VCaP (cell line): Measurements from ENCODE around the gene SPEM2.
A peak's percentile ranks its signal among the peaks of the same experiment; 100 is the strongest.

Experiments used
- H3K27ac ChIP-seq: fragments of 450-650 bp; 2 replicates; pipeline ENCODE4 v1.5.1; 2017
- CTCF ChIP-seq: fragments of 450-650 bp; conservative IDR thresholded peaks from 2 replicates; pipeline ENCODE4 v1.5.1; 2017; ENCODE audit warnings: mild to moderate bottlenecking, moderate library complexity

The SPEM2 gene

GRCh38 chr17:7425316-7425715 is at the start of gene SPEM2:
SPEM2 (plus strand) TSS chr17:7425616; CDS start chr17:7425689, 73 bp downstream.
- no peak within 1 kb of the TSS for H3K27ac ChIP-seq
- TF ChIP-seq CTCF = no peak

GRCh38 chr17:7379134-7379533 is 46.3 kb upstream of the SPEM2 start:
- no peak for TF ChIP-seq CTCF
- H3K27ac ChIP-seq = no peak overlapping the region; the same call in 1 of the 2 replicates

- no peak for TF ChIP-seq CTCF
- H3K27ac ChIP-seq = peak overlapping the region; percentile 75
Observed at GRCh38 chr17:7380321-7380720, 45.1 kb upstream of the SPEM2 start.

- no peak for TF ChIP-seq CTCF
- H3K27ac ChIP-seq = peak within 1 kb of the TSS; percentile 75
Observed at GRCh38 chr17:7380855-7381683, 44.3 kb upstream of the SPEM2 start, which contains the start of gene TNK1. TNK1 (plus strand) TSS chr17:7381089; CDS start chr17:7382927, 1,838 bp downstream.

- no peak overlapping the region for H3K27ac ChIP-seq
- no peak for TF ChIP-seq CTCF
Observed at GRCh38 chr17:7382901-7383300, 42.5 kb upstream of the SPEM2 start.

- no peak for TF ChIP-seq CTCF
- no peak overlapping the region for H3K27ac ChIP-seq
Observed at GRCh38 chr17:7383371-7383741, 42.1 kb upstream of the SPEM2 start.

- no peak overlapping the region for H3K27ac ChIP-seq
- no peak for TF ChIP-seq CTCF
Observed at GRCh38 chr17:7383742-7384488, 41.5 kb upstream of the SPEM2 start.
